Activated CD4-positive, alpha-beta T cell treated with anti-CD3 and anti-CD28 coated beads, Interleukin-2, amount 10 ng/mL, durations not matched to agents 7 days and 5 days (primary cell): ENCODE results near the gene ZNF358. TPM values are rescaled to one million over a fixed set of nuclear protein-coding genes. Genes with fewer than 3 reads are reported as not detected.

Experiments
- CTCF ChIA-PET: fragments of 350-600 bp; sonication (Branson Sonifier 250); formaldehyde crosslinking; loops from one replicate; lab custom pipeline; 2021; ENCODE audit warnings: antibody characterized with exemption; lab: Charles Lee
- POLR2A ChIA-PET: fragments of 350-600 bp; sonication (Branson Sonifier 250); formaldehyde crosslinking; loops from one replicate; lab custom pipeline; 2021; ENCODE audit warnings: antibody characterized with exemption; lab: Charles Lee
- DNase-seq: peaks from one replicate; pipeline ENCODE4 v3.0.0-alpha.2; 2020
- H3K27ac Mint-ChIP-seq: one replicate; pipeline ENCODE4 v1.8.0; 2021; ENCODE audit warnings: mild to moderate bottlenecking, moderate library complexity, mixed read lengths
- H3K27me3 Mint-ChIP-seq: one replicate; pipeline ENCODE4 v1.8.0; 2021; ENCODE audit warnings: mixed read lengths
- H3K36me3 Mint-ChIP-seq: one replicate; pipeline ENCODE4 v1.8.0; 2021; ENCODE audit warnings: low read depth, mixed read lengths
- H3K4me1 Mint-ChIP-seq: one replicate; pipeline ENCODE4 v1.8.0; 2021; ENCODE audit warnings: mixed read lengths
- H3K4me3 Mint-ChIP-seq: one replicate; pipeline ENCODE4 v1.8.0; 2021; ENCODE audit warnings: mild to moderate bottlenecking, moderate library complexity, mixed read lengths
- H3K9me3 Mint-ChIP-seq: one replicate; pipeline ENCODE4 v1.8.0; 2021; ENCODE audit warnings: mixed read lengths
- total RNA-seq, 2 experiments: library from RNA; stranded (reverse); gene quantifications; one replicate each; pipeline ENCODE4 v1.2.3, GENCODE V29; 2021

Gene ZNF358
- total RNA-seq, 2 experiments from 2014 or later, result 6.5 to 6.7 TPM

GRCh38 chr19:7478173-7478842 lies 37.6 kb upstream of the ZNF358 start:
- Mint-ChIP-seq H3K4me1 (peaks cover 4% of the 10 kb centered on the region), H3K27me3 (peaks cover 3% of the 10 kb centered on the region), H3K27ac (peak overlapping the region; percentile 66), H3K36me3 (no peaks in the 10 kb centered on the region), H3K9me3 (no peaks in the 10 kb centered on the region), H3K4me3 (no peak overlapping the region)
- ChIA-PET POLR2A (no interaction called here), CTCF (interaction anchor here (1.1 kb wide), 1 partner anchor 9 kb away, joined by 3 read pairs; no protein-coding TSS in a partner anchor)
- no peak for DNase-seq

GRCh38 chr19:7478843-7479227 lies 37.1 kb upstream of the ZNF358 start:
- H3K9me3 Mint-ChIP-seq, result no peaks in the 10 kb centered on the region
- no peak overlapping the region for H3K4me3 Mint-ChIP-seq
- peaks cover 4% of the 10 kb centered on the region for H3K27me3 Mint-ChIP-seq
- ChIA-PET CTCF (no interaction called here), POLR2A (no interaction called here)
- H3K36me3 Mint-ChIP-seq, result no peaks in the 10 kb centered on the region
- H3K4me1 Mint-ChIP-seq, result peaks cover 5% of the 10 kb centered on the region
- no peak for DNase-seq
- H3K27ac Mint-ChIP-seq, result no peak overlapping the region

- Mint-ChIP-seq H3K27me3 (peaks cover 4% of the 10 kb centered on the region), H3K27ac (no peak overlapping the region), H3K4me1 (peaks cover 5% of the 10 kb centered on the region), H3K9me3 (no peaks in the 10 kb centered on the region), H3K36me3 (no peaks in the 10 kb centered on the region), H3K4me3 (no peak overlapping the region)
- ChIA-PET POLR2A (no interaction called here), CTCF (no interaction called here)
- DNase-seq, result no peak
Observed at GRCh38 chr19:7480222-7480969, 35.5 kb upstream of the ZNF358 start.

GRCh38 chr19:7480970-7481255 lies 35.0 kb upstream of the ZNF358 start:
- Mint-ChIP-seq H3K27ac (no peak overlapping the region), H3K9me3 (no peaks in the 10 kb centered on the region), H3K27me3 (peaks cover 4% of the 10 kb centered on the region), H3K36me3 (no peaks in the 10 kb centered on the region), H3K4me3 (no peak overlapping the region), H3K4me1 (peaks cover 5% of the 10 kb centered on the region)
- ChIA-PET POLR2A (no interaction called here), CTCF (no interaction called here)
- no peak for DNase-seq

- Mint-ChIP-seq H3K4me1 (peaks cover 5% of the 10 kb centered on the region), H3K4me3 (no peak overlapping the region), H3K36me3 (no peaks in the 10 kb centered on the region), H3K27me3 (peaks cover 4% of the 10 kb centered on the region), H3K9me3 (no peaks in the 10 kb centered on the region), H3K27ac (no peak overlapping the region)
- no peak for DNase-seq
- POLR2A ChIA-PET, result no interaction called here
- CTCF ChIA-PET, result no interaction called here
Observed at GRCh38 chr19:7482584-7483439, 33.1 kb upstream of the ZNF358 start.

GRCh38 chr19:7483720-7484201 lies 32.1 kb upstream of the ZNF358 start:
- Mint-ChIP-seq H3K4me1 (peaks cover 5% of the 10 kb centered on the region), H3K27ac (no peak overlapping the region), H3K4me3 (no peak overlapping the region), H3K36me3 (no peaks in the 10 kb centered on the region), H3K9me3 (no peaks in the 10 kb centered on the region), H3K27me3 (peaks cover 4% of the 10 kb centered on the region)
- DNase-seq, result no peak
- POLR2A ChIA-PET, result no interaction called here
- CTCF ChIA-PET, result interaction anchor here (1.2 kb wide), 1 partner anchor 10 kb away, joined by 3 read pairs; no protein-coding TSS in a partner anchor

GRCh38 chr19:7486923-7487322 lies 29.0 kb upstream of the ZNF358 start:
- CTCF ChIA-PET, result interaction anchor here (0.7 to 1.8 kb wide), 2 partner anchors 9 to 10 kb away, joined by 3 to 8 read pairs; a partner anchor contains a TSS
- no peaks in the 10 kb centered on the region for H3K9me3 Mint-ChIP-seq
- POLR2A ChIA-PET, result no interaction called here
- H3K4me1 Mint-ChIP-seq, result peaks cover 18% of the 10 kb centered on the region
- H3K4me3 Mint-ChIP-seq, result no peak overlapping the region
- no peaks in the 10 kb centered on the region for H3K36me3 Mint-ChIP-seq
- no peak for DNase-seq
- peaks cover 4% of the 10 kb centered on the region for H3K27me3 Mint-ChIP-seq
- H3K27ac Mint-ChIP-seq, result no peak overlapping the region

GRCh38 chr19:7488736-7489353 lies 27.1 kb upstream of the ZNF358 start, which contains the start of gene PEX11G:
Gene PEX11G (minus strand): TSS chr19:7489035. CDS start chr19:7489010, 25 bp downstream.
- Mint-ChIP-seq H3K27ac (peak within 1 kb of the TSS; percentile 88), H3K27me3 (no peaks in the 10 kb centered on the region), H3K4me3 (peak within 1 kb of the TSS; percentile 71), H3K9me3 (no peaks in the 10 kb centered on the region), H3K4me1 (peaks cover 28% of the 10 kb centered on the region), H3K36me3 (no peaks in the 10 kb centered on the region)
- peak; percentile 90 for DNase-seq
- ChIA-PET CTCF (interaction anchor here (0.6 to 1.3 kb wide), 3 partner anchors 46 to 92 kb away, joined by 3 to 4 read pairs (median 3); no protein-coding TSS in a partner anchor), POLR2A (interaction anchor here (0.6 kb wide), 1 partner anchor 180 kb away, joined by 3 read pairs; the partner anchor contains the start of gene RETN)

- H3K9me3 Mint-ChIP-seq, result no peaks in the 10 kb centered on the region
- H3K36me3 Mint-ChIP-seq, result no peaks in the 10 kb centered on the region
- DNase-seq, result no peak
- ChIA-PET POLR2A (interaction anchor here (0.6 kb wide), 1 partner anchor 179 kb away, joined by 3 read pairs; the partner anchor contains the start of gene RETN), CTCF (interaction anchor here (0.6 to 1.3 kb wide), 6 partner anchors 14 to 371 kb away, joined by 3 to 5 read pairs (median 3); no protein-coding TSS in a partner anchor)
- H3K27me3 Mint-ChIP-seq, result no peaks in the 10 kb centered on the region
- peak overlapping the region; percentile 71 for H3K4me3 Mint-ChIP-seq
- H3K27ac Mint-ChIP-seq, result peak overlapping the region; percentile 79
- peaks cover 28% of the 10 kb centered on the region for H3K4me1 Mint-ChIP-seq
Observed at GRCh38 chr19:7489609-7490044, 26.3 kb upstream of the ZNF358 start.

- Mint-ChIP-seq H3K27ac (peak overlapping the region; percentile 74), H3K9me3 (no peaks in the 10 kb centered on the region)
- peak; percentile 48 for DNase-seq
Observed at GRCh38 chr19:7492142-7492541, 23.8 kb upstream of the ZNF358 start.

GRCh38 chr19:7492558-7492957 lies 23.3 kb upstream of the ZNF358 start:
- ChIA-PET CTCF (no interaction called here), POLR2A (no interaction called here)
- H3K27ac Mint-ChIP-seq, result peak overlapping the region; percentile 74
- H3K9me3 Mint-ChIP-seq, result no peaks in the 10 kb centered on the region
- H3K4me3 Mint-ChIP-seq, result no peak overlapping the region
- H3K27me3 Mint-ChIP-seq, result peaks cover 7% of the 10 kb centered on the region
- no peak for DNase-seq
- no peaks in the 10 kb centered on the region for H3K36me3 Mint-ChIP-seq
- H3K4me1 Mint-ChIP-seq, result peaks cover 28% of the 10 kb centered on the region

More at GRCh38 chr19:7492142-7492541, 23.8 kb upstream of the ZNF358 start:
- H3K36me3 Mint-ChIP-seq, result no peaks in the 10 kb centered on the region
- ChIA-PET CTCF (no interaction called here), POLR2A (no interaction called here)
- H3K4me1 Mint-ChIP-seq, result peaks cover 28% of the 10 kb centered on the region
- peaks cover 6% of the 10 kb centered on the region for H3K27me3 Mint-ChIP-seq
- H3K4me3 Mint-ChIP-seq, result no peak overlapping the region
